ENCODE measurements around the gene SOWAHA. TPM values are rescaled to one million over a fixed set of nuclear protein-coding genes. Genes with fewer than 3 reads are reported as not detected.

SOWAHA gene
- total RNA-seq, 1 donor from 2014 or later, result 0.21 TPM

DNA sequence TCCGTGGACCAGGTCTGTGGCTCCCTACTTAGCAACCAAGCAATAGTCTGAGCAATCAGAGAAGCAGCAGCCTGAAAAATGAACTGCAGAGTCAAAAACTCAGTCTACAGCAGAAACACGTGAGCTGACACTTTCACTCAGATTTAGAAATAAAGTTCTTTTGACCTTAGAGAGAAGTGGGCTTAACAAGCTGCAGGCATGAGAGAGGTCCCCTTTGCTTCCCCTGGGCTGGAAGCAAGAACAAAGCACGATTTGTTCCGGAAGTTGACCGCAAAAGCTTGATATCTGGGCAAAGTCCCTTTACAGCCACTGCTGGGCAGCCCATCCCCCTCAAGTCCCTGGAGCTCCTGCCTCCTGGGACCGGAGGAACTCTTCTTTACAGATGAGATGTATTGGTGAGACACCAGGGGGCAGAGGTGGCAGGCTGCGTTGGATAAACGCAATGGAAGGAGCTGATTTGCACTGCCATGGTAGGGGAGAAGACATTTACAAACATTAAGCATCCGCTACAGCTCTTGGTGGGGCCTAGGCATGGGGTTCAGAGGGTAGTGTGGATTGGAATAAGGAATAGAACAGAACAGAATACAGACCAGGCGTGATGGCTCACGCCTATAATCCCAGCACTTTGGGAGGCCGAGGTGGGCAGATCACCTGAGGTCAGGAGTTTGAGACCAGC is 5.8 kb upstream of the SOWAHA start:
- H3K27me3 ChIP-seq (ENCODE audit: control insufficient read depth, insufficient read depth, low read length), result peaks cover 9% of the 10 kb centered on the region
- H3K4me3 ChIP-seq (ENCODE audit: low read depth, low read length), result no peak overlapping the region
- no peak for DNase-seq (ENCODE audit: low read depth)
- H3K36me3 ChIP-seq (ENCODE audit: control insufficient read depth, insufficient read depth, low read length), result no peaks in the 10 kb centered on the region
- TF ChIP-seq CTCF (IDR thresholded peaks at IDR 0.05; ENCODE audit: insufficient read depth, low read length, poor library complexity, severe bottlenecking), result no peak

DNA sequence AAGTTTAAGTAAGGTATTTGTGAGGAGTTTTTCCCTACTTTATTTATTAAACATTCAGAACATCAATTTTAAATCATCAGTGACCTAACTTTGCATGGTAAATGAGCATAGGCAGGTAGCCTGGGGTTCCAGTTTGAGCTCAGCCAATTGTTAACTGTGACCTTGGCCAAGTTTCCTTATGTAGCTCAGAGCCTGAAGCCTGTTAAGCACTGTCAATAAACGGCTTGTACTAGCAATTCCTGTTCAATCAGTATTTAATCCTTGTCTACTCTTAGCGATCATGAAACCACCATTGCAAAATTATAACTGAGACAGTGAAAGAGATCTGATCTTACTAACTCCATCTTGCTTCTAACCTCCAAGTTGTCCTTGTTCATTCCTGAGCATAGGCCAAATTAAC is 4.7 kb upstream of the SOWAHA start:
- DNase-seq (ENCODE audit: low read depth), result no peak
- no peak overlapping the region for H3K4me3 ChIP-seq (ENCODE audit: low read depth, low read length)
- H3K27me3 ChIP-seq (ENCODE audit: control insufficient read depth, insufficient read depth, low read length), result peaks cover 16% of the 10 kb centered on the region
- no peaks in the 10 kb centered on the region for H3K36me3 ChIP-seq (ENCODE audit: control insufficient read depth, insufficient read depth, low read length)
- TF ChIP-seq CTCF (IDR thresholded peaks at IDR 0.05; ENCODE audit: insufficient read depth, low read length, poor library complexity, severe bottlenecking), result no peak

DNA sequence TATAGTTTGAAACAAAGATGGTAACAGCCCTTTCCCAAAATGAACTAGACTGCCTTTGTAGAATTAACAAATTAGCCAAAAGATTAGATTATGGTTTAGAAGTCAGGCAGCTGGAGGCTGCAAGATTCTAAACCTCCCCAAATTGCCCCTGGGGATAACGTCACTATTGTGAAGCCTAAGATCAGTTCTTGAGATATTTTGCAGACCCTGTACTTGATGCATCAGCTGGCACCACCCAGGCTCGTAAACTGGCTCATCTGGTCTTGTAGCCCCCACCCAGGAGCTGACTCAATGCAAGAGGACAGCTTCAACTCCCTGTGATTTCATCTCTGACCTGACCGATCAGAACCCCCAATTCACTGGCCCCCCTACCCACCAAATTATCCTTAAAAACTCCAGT is 4.2 kb upstream of the SOWAHA start:
- H3K4me3 ChIP-seq (ENCODE audit: low read depth, low read length), result no peak overlapping the region
- no peaks in the 10 kb centered on the region for H3K36me3 ChIP-seq (ENCODE audit: control insufficient read depth, insufficient read depth, low read length)
- peaks cover 20% of the 10 kb centered on the region for H3K27me3 ChIP-seq (ENCODE audit: control insufficient read depth, insufficient read depth, low read length)
- DNase-seq (ENCODE audit: low read depth), result no peak
- TF ChIP-seq CTCF (IDR thresholded peaks at IDR 0.05; ENCODE audit: insufficient read depth, low read length, poor library complexity, severe bottlenecking), result no peak

DNA sequence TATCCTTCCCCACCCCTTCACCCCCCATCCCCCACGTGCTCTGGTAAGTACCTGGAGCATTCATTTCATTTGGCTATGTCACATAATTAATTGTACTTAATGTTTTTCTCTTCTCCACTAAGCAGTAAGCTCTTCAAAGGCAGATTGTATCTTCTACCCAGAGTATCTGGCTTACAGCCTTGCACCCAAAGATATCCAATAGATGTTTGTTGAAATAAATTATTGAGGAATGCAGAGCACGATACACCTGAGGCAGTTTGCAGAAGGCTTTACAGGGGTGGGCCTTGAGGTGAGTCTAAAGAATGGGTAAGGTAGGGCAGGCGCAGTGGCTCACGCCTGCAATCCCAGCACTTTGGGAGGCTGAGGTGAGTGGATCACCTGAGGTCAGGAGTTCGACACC is 2.5 kb upstream of the SOWAHA start:
- no peak overlapping the region for H3K4me3 ChIP-seq (ENCODE audit: low read depth, low read length)
- no peak for DNase-seq (ENCODE audit: low read depth)
- TF ChIP-seq CTCF (IDR thresholded peaks at IDR 0.05; ENCODE audit: insufficient read depth, low read length, poor library complexity, severe bottlenecking), result no peak
- H3K27me3 ChIP-seq (ENCODE audit: control insufficient read depth, insufficient read depth, low read length), result peaks cover 34% of the 10 kb centered on the region
- no peaks in the 10 kb centered on the region for H3K36me3 ChIP-seq (ENCODE audit: control insufficient read depth, insufficient read depth, low read length)

- no peak for DNase-seq (ENCODE audit: low read depth)
- Histone ChIP-seq H3K36me3 (ENCODE audit: control insufficient read depth, insufficient read depth, low read length) (no peaks in the 10 kb centered on the region), H3K27me3 (ENCODE audit: control insufficient read depth, insufficient read depth, low read length) (peaks cover 34% of the 10 kb centered on the region), H3K4me3 (ENCODE audit: low read depth, low read length) (no peak overlapping the region)
- TF ChIP-seq CTCF (IDR thresholded peaks at IDR 0.05; ENCODE audit: insufficient read depth, low read length, poor library complexity, severe bottlenecking), result no peak
Measured at GRCh38 chr5:132812123-132812765, 858 bp upstream of the SOWAHA start.

Measured in kidney epithelial cell (primary cell).